GM12878 (cell line): ENCODE results near the gene PRIMPOL. TPM values are rescaled to one million over a fixed set of nuclear protein-coding genes. Genes with fewer than 3 reads are reported as not detected.

Source experiments
- ATAC-seq: fragments of 200-7000 bp; cut with Tn5 transposase; 3 replicates; pipeline ENCODE4 v1.9.1; 2020; ENCODE audit warnings: mild to moderate bottlenecking, moderate library complexity
- BruUV-seq: library from RNA; stranded (reverse); fragments of 400-500 nt; replicated peaks from 2 replicates; lab custom pipeline; 2021; lab: Mats Ljungman, UMichigan
- CTCF ChIA-PET: fragments of 300-600 bp; sonication (Branson Sonifier 250); formaldehyde crosslinking; extraction: SDS; loops from one replicate; lab custom pipeline; 2021; ENCODE audit warnings: inconsistent platforms; lab: Yijun Ruan, JAX
- POLR2A ChIA-PET: fragments of 350-600 bp; formaldehyde crosslinking; extraction: SDS; loops from one replicate; lab custom pipeline; 2021; ENCODE audit warnings: inconsistent platforms; lab: Charles Lee
- RAD21 ChIA-PET: fragments of 300-600 bp; sonication (Branson Sonifier 250); formaldehyde crosslinking; loops from one replicate; lab custom pipeline; 2023; ENCODE audit warnings: antibody characterized with exemption; ENCODE audit not compliant: unreplicated experiment; lab: Charles Lee
- SMC1A ChIA-PET: fragments of 300-600 bp; sonication (Branson Sonifier 250); formaldehyde crosslinking; loops from one replicate; lab custom pipeline; 2023; ENCODE audit not compliant: unreplicated experiment, uncharacterized antibody; lab: Charles Lee
- DNase-seq: peaks from one replicate; pipeline ENCODE4 v3.0.0-alpha.2; 2011; ENCODE audit warnings: low read depth, low spot score
- FAIRE-seq: peaks from 3 replicates; lab custom pipeline; 2011; peaks lifted over from hg19 to GRCh38; lab: Jason Lieb, UNC
- H2AFZ ChIP-seq: 2 replicates; pipeline ENCODE4 v1.6.0; 2011; ENCODE audit warnings: low read depth, low read length, control low read depth; ENCODE audit not compliant: control insufficient read depth
- H3K27ac ChIP-seq: 2 replicates; pipeline ENCODE4 v1.5.1; 2011; ENCODE audit warnings: control low read depth; ENCODE audit not compliant: control insufficient read depth, insufficient read depth
- H3K27me3 ChIP-seq, 2 experiments: replicated peaks in 1 of 2; 2 replicates each; pipeline versions ENCODE4 v1.6.0 to v1.6.1; 2011; ENCODE audit warnings: low read length in 1 of 2; ENCODE audit not compliant: control insufficient read depth in 2 of 2, insufficient read depth in 2 of 2
- H3K36me3 ChIP-seq, 2 experiments: 2 replicates each; pipeline ENCODE4 v1.5.1; 2011; ENCODE audit warnings: low read length in 1 of 2; ENCODE audit not compliant: control insufficient read depth in 2 of 2, insufficient read depth in 2 of 2
- H3K4me1 ChIP-seq: 2 replicates; pipeline ENCODE4 v1.6.1; 2011; ENCODE audit warnings: mild to moderate bottlenecking, low read length, moderate library complexity, mixed read lengths; ENCODE audit not compliant: control insufficient read depth, insufficient read depth
- H3K4me2 ChIP-seq: 2 replicates; pipeline ENCODE4 v1.6.0; 2011; ENCODE audit warnings: control low read depth; ENCODE audit not compliant: control insufficient read depth, insufficient read depth
- H3K4me3 ChIP-seq: fragments of 200-600 bp; sonication (generic); 2 replicates; pipeline ENCODE4 v1.5.1; 2016
- H3K79me2 ChIP-seq: 2 replicates; pipeline ENCODE4 v1.6.0; 2011; ENCODE audit warnings: low read length; ENCODE audit not compliant: control insufficient read depth, insufficient read depth
- H3K9ac ChIP-seq: 2 replicates; pipeline ENCODE4 v1.8.0; 2011; ENCODE audit warnings: low read length, control low read depth, mixed read lengths; ENCODE audit not compliant: control insufficient read depth, insufficient read depth
- H3K9me3 ChIP-seq: replicated peaks from 3 replicates; pipeline ENCODE4 v1.5.1; 2011; ENCODE audit warnings: mild to moderate bottlenecking, low read length; ENCODE audit not compliant: control insufficient read depth, insufficient read depth
- H4K20me1 ChIP-seq: 2 replicates; pipeline ENCODE4 v1.6.0; 2011; ENCODE audit not compliant: control insufficient read depth, insufficient read depth
- CHD2 ChIP-seq: IDR thresholded peaks from 2 replicates; pipeline ENCODE4 v1.6.1; 2011; ENCODE audit warnings: low read depth, low read length, improper control_type of control experiment, borderline replicate concordance
- EP300 ChIP-seq, 2 experiments: fragments of 150-350 bp in 1 of 2; IDR thresholded peaks; 2 replicates each; pipeline ENCODE4 v1.6.1; 2011 to 2012; ENCODE audit warnings: low read depth in 2 of 2, low read length in 2 of 2, borderline replicate concordance in 1 of 2, improper control_type of control experiment in 1 of 2, inconsistent platforms in 1 of 2; ENCODE audit not compliant: control insufficient read depth in 1 of 2
- JUND ChIP-seq: IDR thresholded peaks from 2 replicates; pipeline ENCODE4 v1.6.1; 2012; ENCODE audit warnings: low read depth, mild to moderate bottlenecking, low read length, improper control_type of control experiment, moderate library complexity
- KDM1A ChIP-seq: fragments of 200-600 bp; sonication (generic); IDR thresholded peaks from 2 replicates; pipeline ENCODE4 v1.6.1; 2016; ENCODE audit warnings: borderline replicate concordance
- MEF2A ChIP-seq: IDR thresholded peaks from 2 replicates; pipeline ENCODE4 v1.6.1; 2011; ENCODE audit warnings: low read depth, mild to moderate bottlenecking, low read length, moderate library complexity; ENCODE audit not compliant: insufficient read depth
- PAX8 ChIP-seq: fragments of 450-650 bp; IDR thresholded peaks from 2 replicates; pipeline ENCODE4 v1.6.1; 2017; ENCODE audit warnings: mild to moderate bottlenecking, moderate library complexity
- SUPT20H ChIP-seq: IDR thresholded peaks from 2 replicates; pipeline ENCODE4 v1.6.1; 2011; ENCODE audit warnings: low read depth, mild to moderate bottlenecking, low read length, moderate library complexity, borderline replicate concordance; ENCODE audit not compliant: control insufficient read depth
- ZBTB11 ChIP-seq: fragments of 450-650 bp; formaldehyde crosslinking; IDR thresholded peaks from 2 replicates; pipeline ENCODE4 v1.5.0; 2022; ENCODE audit warnings: mild to moderate bottlenecking, missing genetic modification characterization
- ZNF687 ChIP-seq: fragments of 450-650 bp; IDR thresholded peaks from 2 replicates; pipeline ENCODE4 v1.6.1; 2017; ENCODE audit warnings: mild to moderate bottlenecking, moderate library complexity
- WGBS: methylation state at CpG from one replicate; pipeline ENCODE4 v1.1.6; 2016; ENCODE audit warnings: low lambda C conversion rate; ENCODE audit not compliant: insufficient replicate concordance, insufficient coverage; ENCODE audit errors: missing lambda C conversion rate; 5-methylcytosine and 5-hydroxymethylcytosine counted together
- in situ Hi-C: fragments of 300-500 bp; cut with MboI; formaldehyde crosslinking; loops from 9 replicates; pipeline ENCODE4 v1.14.3; 2018; ENCODE audit warnings: mixed read lengths
- intact Hi-C: fragments of 100-400 bp; cut with micrococcal nuclease; formaldehyde crosslinking; loops from one replicate; pipeline ENCODE4 v1.14.2; 2022; ENCODE audit not compliant: unreplicated experiment
- polyA plus RNA-seq, 11 experiments: library from polyadenylated mRNA; depleted of rRNA in 4 of 11; unstranded in 6 of 11; stranded (reverse) in 5 of 11; fragments of >200 nt; fragmentation: Nextera tagmentation in 4 of 11; fragmentation: Illumina TruSeq in 1 of 11; extraction: Ambion mirVana in 4 of 11; extraction: Trizol in 1 of 11; gene quantifications; 1 replicate in 1 of 11; 2 replicates in 10 of 11; pipeline versions ENCODE4 v1.2.1 to v1.2.3, GENCODE V29; 2011 to 2016; ENCODE audit warnings: inconsistent platforms in 2 of 11, missing spikeins in 2 of 11, low read depth in 1 of 11
- total RNA-seq, 4 experiments: library from RNA; depleted of rRNA in 3 of 4; stranded (reverse); fragments of >200 nt in 3 of 4; fragmentation: Illumina TruSeq in 1 of 4; extraction: Trizol in 1 of 4; gene quantifications; 2 replicates each; pipeline versions ENCODE4 v1.2.1 to v1.2.3, GENCODE V29; 2013 to 2021

The PRIMPOL gene
- total and polyA plus RNA-seq, 10 of the 15 experiments (the other 5 are each of a cell fraction or from before 2014, with no cell fraction given): 10.6 to 23.7 (median 14.0) TPM

GRCh38 chr4:184713887-184714286 lies 64.3 kb downstream of the PRIMPOL start:
- 58% methylated on average over 2 of the region's 2 CpGs for WGBS
- ChIA-PET CTCF (no interaction called here), RAD21 (no interaction called here), POLR2A (no interaction called here), SMC1A (interaction anchor here (0.8 to 1.1 kb wide), 3 partner anchors 10 to 25 kb away, joined by 3 read pairs; partner anchors contain the start of gene CENPU)
- intact Hi-C loops (no loop called here), in situ Hi-C loops (no loop called here)
- H3K9me3 ChIP-seq: no peaks in the 10 kb centered on the region; the same call in 1 of the 3 replicates
- FAIRE-seq (no peak), DNase-seq (no peak), ATAC-seq (no peak)
- TF ChIP-seq SUPT20H (no peak), CHD2 (no peak)
- no peak overlapping the region for H3K9ac ChIP-seq
- no peaks in the 10 kb centered on the region for H3K4me1 ChIP-seq
- no peak overlapping the region for H3K4me2 ChIP-seq
- no peak overlapping the region for H3K27ac ChIP-seq
- no peak overlapping the region for H2AFZ ChIP-seq
- peaks cover 8 to 20% of the 10 kb centered on the region in 2 experiments for H3K36me3 ChIP-seq
- H4K20me1 ChIP-seq: no peaks in the 10 kb centered on the region
- no peaks in the 10 kb centered on the region for H3K27me3 ChIP-seq
- no peak overlapping the region for H3K4me3 ChIP-seq
- BruUV-seq: no TSS peak
- no peaks in the 10 kb centered on the region for H3K79me2 ChIP-seq

- no peak for FAIRE-seq
- Histone ChIP-seq H4K20me1 (no peaks in the 10 kb centered on the region), H3K27ac (no peak overlapping the region), H3K4me2 (no peak overlapping the region), H3K9me3 (no peaks in the 10 kb centered on the region), H3K4me1 (no peaks in the 10 kb centered on the region), H3K79me2 (no peaks in the 10 kb centered on the region), H2AFZ (no peak overlapping the region), H3K27me3 (no peaks in the 10 kb centered on the region), H3K9ac (no peak overlapping the region), H3K4me3 (no peak overlapping the region), H3K36me3 (peaks cover 13 to 22% of the 10 kb centered on the region in 2 experiments)
- DNase-seq: no peak
- ATAC-seq: no peak
- in situ Hi-C loops (no loop called here), intact Hi-C loops (no loop called here)
- BruUV-seq: no TSS peak
- SMC1A ChIA-PET: interaction anchor here (0.6 to 0.7 kb wide), 2 partner anchors 9 to 142 kb away, joined by 3 to 4 read pairs; no protein-coding TSS in a partner anchor
- WGBS: 97% methylated on average over 4 of the region's 4 CpGs
- POLR2A ChIA-PET: no interaction called here
- RAD21 ChIA-PET: no interaction called here
- CTCF ChIA-PET: interaction anchor here (1.2 kb wide), 1 partner anchor 296 kb away, joined by 3 read pairs; no protein-coding TSS in a partner anchor
- TF ChIP-seq ZNF687: no peak
- TF ChIP-seq ZBTB11: no peak
- TF ChIP-seq EP300 (IDR thresholded peaks at IDR 0.05; ENCODE audit: borderline replicate concordance in 1 of 2, control insufficient read depth in 1 of 2, low read depth in 2 of 2, low read length in 2 of 2): no peak
- no peak for TF ChIP-seq JUND
- no peak for TF ChIP-seq MEF2A
- no peak for TF ChIP-seq KDM1A
- TF ChIP-seq PAX8: no peak
Measured at GRCh38 chr4:184715526-184715925, 66.0 kb downstream of the PRIMPOL start.
